GM19099 (cell line): ENCODE data around the gene CALR.

Source experiments
- POLR2A ChIP-seq: IDR thresholded peaks from 3 replicates; pipeline ENCODE4 v1.6.1; 2011; ENCODE audit warnings: low read depth; ENCODE audit not compliant: insufficient read length; ENCODE audit errors: extremely low read depth

The CALR gene

DNA sequence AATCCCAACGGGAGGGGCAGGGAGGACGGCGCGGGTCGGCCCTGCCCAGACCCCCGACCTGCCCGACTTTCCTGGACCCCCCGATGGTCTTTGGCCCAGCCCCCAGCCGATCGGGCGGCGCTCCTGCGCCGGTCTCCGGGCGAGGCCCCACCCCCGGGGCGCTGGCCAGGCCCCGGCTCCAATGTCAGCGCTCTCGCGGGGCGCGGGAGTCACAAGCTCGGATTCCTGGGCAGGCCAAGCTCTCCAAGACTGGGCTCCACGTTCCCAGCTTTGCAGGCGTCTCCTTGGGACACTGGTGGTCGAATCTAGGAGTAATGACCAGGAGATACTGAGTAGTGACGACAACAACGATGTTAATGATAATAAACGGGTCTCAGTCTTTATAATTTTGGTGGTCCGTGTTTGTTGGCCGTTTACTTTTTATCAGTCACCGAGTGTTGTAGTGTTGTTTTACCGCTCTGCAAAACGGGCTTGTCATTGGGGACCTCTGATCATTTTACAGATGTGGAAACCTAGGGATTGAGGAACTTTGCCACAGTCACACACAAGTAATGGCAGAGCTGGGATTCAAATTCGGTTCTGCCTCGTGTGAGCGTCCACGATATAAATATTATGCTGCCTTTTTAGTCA, 7.8 kb downstream of the CALR start:
- TF ChIP-seq POLR2A, result peak; percentile 10

GRCh38 chr19:12946731-12947496, 8.5 kb downstream of the CALR start:
- no peak for TF ChIP-seq POLR2A

GRCh38 chr19:12947702-12948611, 9.5 kb downstream of the CALR start:
- TF ChIP-seq POLR2A, result no peak

- TF ChIP-seq POLR2A, result no peak
Measured at GRCh38 chr19:12948612-12949362, 10.4 kb downstream of the CALR start.

DNA sequence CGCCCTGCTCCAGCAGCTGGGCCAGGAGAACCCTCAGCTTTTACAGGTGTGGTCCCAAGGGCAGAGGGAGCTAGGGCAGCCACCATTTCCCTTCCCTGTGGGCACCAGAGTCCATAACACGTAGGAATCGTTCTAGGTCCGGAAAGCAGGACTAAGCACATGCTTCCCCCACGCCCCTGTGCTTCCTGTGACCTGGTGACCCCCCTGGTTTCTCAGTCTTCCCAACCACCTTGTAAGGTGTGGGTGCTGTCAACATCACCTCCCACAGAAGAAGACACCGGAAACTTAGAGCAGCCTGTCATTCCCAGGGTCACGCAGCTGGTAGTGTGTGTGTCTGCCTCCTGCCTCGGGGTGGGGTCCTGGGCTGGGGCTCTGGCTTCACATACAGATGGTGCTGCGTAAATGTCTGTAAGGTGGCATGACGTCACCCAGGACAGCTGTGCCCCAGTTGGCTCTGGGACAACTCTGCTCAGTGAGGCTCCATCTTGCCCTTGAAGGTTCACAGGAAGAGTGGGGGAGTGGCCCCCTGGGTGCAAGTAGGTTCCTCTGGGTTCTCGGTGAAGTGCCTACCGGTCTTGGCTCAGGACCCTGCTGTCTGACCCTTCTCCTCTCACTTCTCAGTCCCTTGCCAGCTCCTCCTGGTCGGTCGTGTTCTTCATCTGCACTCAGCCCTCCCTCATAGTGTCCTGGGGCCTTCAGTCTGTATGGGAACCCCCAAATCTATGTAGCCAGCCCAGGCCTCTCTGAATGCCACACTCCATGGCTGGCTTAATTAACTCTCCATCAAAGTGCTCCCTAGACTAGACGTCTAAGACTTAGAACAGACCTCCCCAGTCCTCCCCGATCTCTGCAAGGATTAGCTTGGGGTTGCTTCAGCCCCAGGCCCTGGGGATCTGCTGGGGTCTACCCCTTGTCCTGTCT, 11.2 kb downstream of the CALR start:
- TF ChIP-seq POLR2A, result no peak

DNA sequence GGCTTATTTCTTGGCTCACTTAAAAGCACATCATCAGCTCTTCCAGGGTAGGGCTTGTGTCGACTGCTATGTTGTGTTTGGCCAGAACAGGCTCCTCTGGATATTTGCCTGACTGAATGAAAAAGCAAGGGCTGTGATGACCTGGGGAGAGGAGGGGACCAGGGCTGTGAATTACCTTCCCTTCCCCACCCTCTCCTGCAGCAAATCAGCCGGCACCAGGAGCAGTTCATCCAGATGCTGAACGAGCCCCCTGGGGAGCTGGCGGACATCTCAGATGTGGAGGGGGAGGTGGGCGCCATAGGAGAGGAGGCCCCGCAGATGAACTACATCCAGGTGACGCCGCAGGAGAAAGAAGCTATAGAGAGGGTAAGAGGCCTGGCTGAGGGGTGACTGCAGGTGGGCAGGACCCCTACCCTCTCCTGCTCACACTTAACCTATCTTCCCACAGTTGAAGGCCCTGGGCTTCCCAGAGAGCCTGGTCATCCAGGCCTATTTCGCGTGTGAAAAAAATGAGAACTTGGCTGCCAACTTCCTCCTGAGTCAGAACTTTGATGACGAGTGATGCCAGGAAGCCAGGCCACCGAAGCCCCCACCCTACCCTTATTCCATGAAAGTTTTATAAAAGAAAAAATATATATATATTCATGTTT, 14.2 kb downstream of the CALR start:
- no peak for TF ChIP-seq POLR2A

DNA sequence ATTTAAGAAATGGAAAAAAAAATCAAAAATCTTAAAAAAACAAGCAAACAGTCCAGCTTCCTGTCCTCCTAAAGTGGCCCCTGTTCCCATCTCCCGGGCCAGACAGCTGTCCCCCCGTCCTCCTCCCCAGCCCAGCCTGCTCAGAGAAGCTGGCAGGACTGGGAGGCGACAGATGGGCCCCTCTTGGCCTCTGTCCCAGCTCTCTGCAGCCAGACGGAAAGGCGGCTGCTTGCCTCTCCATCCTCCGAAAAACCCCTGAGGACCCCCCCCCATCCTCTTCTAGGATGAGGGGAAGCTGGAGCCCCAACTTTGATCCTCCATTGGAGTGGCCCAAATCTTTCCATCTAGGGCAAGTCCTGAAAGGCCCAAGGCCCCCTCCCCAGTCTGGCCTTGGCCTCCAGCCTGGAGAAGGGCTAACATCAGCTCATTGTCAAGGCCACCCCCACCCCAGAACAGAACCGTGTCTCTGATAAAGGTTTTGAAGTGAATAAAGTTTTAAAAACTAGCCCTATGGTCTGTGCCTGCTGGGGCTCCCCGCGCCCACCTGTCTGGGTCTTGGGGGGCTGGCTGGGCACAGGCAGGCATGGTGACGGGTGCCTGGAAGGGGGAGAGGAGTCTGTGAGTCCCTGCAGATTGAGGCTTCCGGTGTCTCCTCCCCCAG, 14.9 kb downstream of the CALR start:
- TF ChIP-seq POLR2A, result peak; percentile 21

DNA sequence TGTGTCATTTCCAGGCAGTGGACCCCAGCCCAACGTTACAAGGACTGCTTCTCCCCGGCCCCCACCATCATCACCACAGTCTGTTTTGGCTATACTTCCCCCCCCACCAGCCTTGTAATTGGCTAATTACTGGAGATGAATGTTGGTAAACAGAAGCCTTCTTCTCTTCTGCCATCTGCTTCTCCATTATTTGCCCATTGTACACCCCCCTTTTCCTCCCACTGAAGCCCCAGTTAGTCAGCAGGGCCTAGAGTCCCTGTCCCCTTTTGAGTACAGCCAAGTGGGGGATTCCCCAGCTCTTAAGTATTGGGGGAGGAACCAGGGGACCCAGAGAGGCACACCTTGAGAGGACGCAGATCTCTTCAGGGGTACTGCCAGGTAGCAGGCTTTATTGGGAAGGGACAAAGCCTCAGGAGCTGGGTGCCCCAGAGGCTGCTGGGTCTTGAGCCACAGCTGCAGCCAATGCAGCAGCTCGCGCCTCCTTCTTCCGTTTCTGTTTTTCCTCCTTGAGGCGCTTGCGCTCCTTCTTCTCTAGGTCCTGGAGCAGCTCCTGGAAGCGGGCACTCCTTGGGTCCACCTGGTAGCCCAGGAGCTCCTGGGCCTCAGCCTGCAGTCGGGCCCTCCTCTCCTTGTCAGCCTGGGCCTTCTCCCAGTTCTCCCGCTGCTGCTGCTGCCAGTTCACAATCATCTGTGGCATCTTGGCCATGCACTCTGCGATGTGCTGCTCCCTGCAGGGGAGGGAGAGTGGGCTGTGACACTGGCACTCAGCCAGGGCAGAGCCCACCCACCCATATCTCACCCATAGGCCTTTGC, 15.6 kb downstream of the CALR start:
- peak; percentile 3 for TF ChIP-seq POLR2A

GRCh38 chr19:12954612-12954962, 16.2 kb downstream of the CALR start:
- no peak for TF ChIP-seq POLR2A

DNA sequence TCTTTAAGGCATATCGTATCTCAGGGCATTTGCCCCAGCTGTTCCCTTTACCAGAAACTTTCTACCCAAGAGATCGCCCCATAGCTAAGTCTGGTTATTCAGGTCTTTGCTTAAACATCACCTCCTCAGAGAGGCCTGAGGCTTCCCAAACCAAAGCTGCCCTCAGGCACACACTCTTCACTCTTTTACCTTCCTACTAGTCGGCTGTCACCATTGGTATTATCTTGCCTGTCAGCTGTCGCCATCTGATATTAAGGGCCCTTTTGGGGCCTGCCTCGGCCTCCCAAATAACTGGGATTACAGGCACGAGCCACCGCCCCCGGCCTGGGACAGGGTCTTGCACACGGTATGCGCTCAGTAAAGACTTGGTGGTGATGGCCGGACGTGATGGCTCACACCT, 17.6 kb downstream of the CALR start:
- no peak for TF ChIP-seq POLR2A

DNA sequence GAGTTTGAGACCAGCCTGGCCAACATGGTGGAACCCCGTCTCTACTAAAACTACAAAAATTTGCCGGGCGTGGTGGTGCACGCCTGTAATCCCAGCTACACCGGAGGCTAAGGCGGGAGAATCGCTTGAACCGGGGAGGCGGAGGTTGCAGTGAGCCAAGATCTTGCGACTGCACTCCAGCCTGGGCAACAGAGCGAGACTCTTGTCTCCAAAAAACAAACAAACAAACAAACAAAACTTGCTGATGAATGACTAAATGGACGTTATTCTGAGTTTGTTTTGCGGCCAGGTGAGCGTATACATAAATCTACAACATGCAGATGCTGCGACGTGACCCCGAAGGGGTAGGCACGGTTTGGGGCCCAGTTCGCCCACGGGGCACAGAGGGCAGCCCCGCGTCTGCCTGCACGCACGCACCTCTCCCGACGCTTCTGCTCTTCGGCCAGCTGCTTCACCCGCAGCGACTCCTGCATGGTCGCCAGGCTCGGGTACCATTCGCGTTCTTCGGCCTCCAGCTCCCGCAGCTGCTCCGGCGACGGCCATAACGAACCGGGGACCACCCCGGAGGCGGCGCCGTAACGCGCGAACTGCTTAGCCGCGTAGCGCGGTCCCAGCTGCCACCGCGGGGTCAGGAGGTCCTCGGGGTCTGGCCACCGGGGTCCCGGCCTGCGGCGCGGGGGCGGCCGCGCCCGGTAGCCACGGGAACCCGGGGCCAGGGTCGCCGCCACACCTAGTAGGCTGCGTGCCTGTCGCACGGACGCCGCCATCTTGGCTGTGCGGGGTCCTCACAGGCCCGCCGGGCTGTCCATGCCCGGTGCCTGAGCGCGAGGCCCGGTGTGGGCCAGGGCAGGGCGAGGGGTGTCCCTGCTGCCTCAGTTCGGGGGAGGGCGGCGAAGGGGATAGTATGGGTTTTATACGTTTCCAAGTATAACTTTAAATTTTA, 18.3 kb downstream of the CALR start, which contains the start of gene GADD45GIP1:
Gene GADD45GIP1, minus strand, starts transcription at position 778 of the 943 bp plus-strand sequence. Its CDS starts 11 bp downstream, at position 767.
- peak; percentile 92 for TF ChIP-seq POLR2A
